OCI-LY3 (cell line): ENCODE results near the gene SFXN2.

ENCODE experiments used
- CTCF ChIP-seq: fragments of 200-600, 300-600 bp; sonication (generic); IDR thresholded peaks from 2 replicates; pipeline ENCODE4 v1.5.1; 2014; ENCODE audit warnings: antibody characterized with exemption, low read length, low read depth
- EZH2phosphoT487 ChIP-seq: fragments of 200-600 bp; shearing (Covaris generic); IDR thresholded peaks from 2 replicates; pipeline ENCODE4 v1.6.1; 2018; ENCODE audit warnings: antibody characterized with exemption, mixed run types, low read depth

GRCh38 chr10:102704915-102705314 is 9.5 kb upstream of the SFXN2 start:
- TF ChIP-seq CTCF (no peak), EZH2phosphoT487 (no peak)
